A673 (cell line): Measurements from ENCODE around the gene EAF2. TPM values are rescaled to one million over a fixed set of nuclear protein-coding genes. Genes with fewer than 3 reads are reported as not detected.

ENCODE experiments used
- BruUV-seq: library from RNA; stranded (reverse); fragments of 400-500 nt; replicated peaks from 2 replicates; lab custom pipeline; 2021; lab: Mats Ljungman, UMichigan
- CTCF ChIA-PET: fragments of 300-600 bp; sonication (Branson Sonifier 250); formaldehyde crosslinking; loops from one replicate; lab custom pipeline; 2022; ENCODE audit warnings: antibody characterized with exemption; lab: Charles Lee
- POLR2A ChIA-PET: fragments of 300-600 bp; sonication (Branson Sonifier 250); formaldehyde crosslinking; loops from one replicate; lab custom pipeline; 2022; ENCODE audit warnings: antibody characterized with exemption; ENCODE audit not compliant: low non-redundant PET; lab: Charles Lee
- DNase-seq: peaks from one replicate; pipeline ENCODE4 v3.0.0-alpha.2; 2015; ENCODE audit warnings: low spot score
- H3K27ac ChIP-seq: fragments of 200-600 bp; sonication (generic); 2 replicates; pipeline ENCODE4 v1.5.1; 2016; ENCODE audit warnings: mixed run types, low read depth, mild to moderate bottlenecking, mixed read lengths, antibody characterized with exemption, low read length; ENCODE audit not compliant: poor library complexity, severe bottlenecking
- H3K27me3 ChIP-seq: fragments of 200-600 bp; sonication (generic); replicated peaks from 2 replicates; pipeline ENCODE4 v1.6.1; 2017; ENCODE audit warnings: mixed run types, low read depth, mild to moderate bottlenecking, mixed read lengths, antibody characterized with exemption, low read length; ENCODE audit not compliant: insufficient read depth, poor library complexity
- H3K36me3 ChIP-seq: fragments of 200-600 bp; sonication (generic); 2 replicates; pipeline ENCODE4 v1.6.1; 2016; ENCODE audit warnings: mixed run types, mild to moderate bottlenecking, mixed read lengths, antibody characterized with exemption, low read length; ENCODE audit not compliant: insufficient read depth, poor library complexity, severe bottlenecking
- H3K4me1 ChIP-seq: fragments of 200-600 bp; sonication (generic); 2 replicates; pipeline ENCODE4 v1.6.1; 2017; ENCODE audit warnings: mixed run types, mild to moderate bottlenecking, mixed read lengths, antibody characterized with exemption, low read length; ENCODE audit not compliant: insufficient read depth, poor library complexity, severe bottlenecking
- H3K4me3 ChIP-seq: fragments of 200-600 bp; sonication (generic); 2 replicates; pipeline ENCODE4 v1.5.1; 2016; ENCODE audit warnings: low read depth, mixed run types, mild to moderate bottlenecking, mixed read lengths, low read length; ENCODE audit not compliant: poor library complexity, severe bottlenecking
- H3K9me3 ChIP-seq: fragments of 200-600 bp; sonication (generic); 2 replicates; pipeline ENCODE4 v1.6.1; 2016; ENCODE audit warnings: mixed run types, low read depth, mild to moderate bottlenecking, mixed read lengths, antibody characterized with exemption, low read length; ENCODE audit not compliant: poor library complexity, severe bottlenecking
- CTCF ChIP-seq: fragments of 300-800, 200-600 bp; sonication (generic); conservative IDR thresholded peaks from 2 replicates; pipeline ENCODE4 v1.5.1; 2017; ENCODE audit warnings: low read depth, mild to moderate bottlenecking, antibody characterized with exemption, low read length, moderate library complexity, mixed read lengths
- EZH2 ChIP-seq: fragments of 200-600 bp; sonication (generic); IDR thresholded peaks from 2 replicates; pipeline ENCODE4 v1.6.1; 2017; ENCODE audit warnings: borderline replicate concordance, low read depth, mild to moderate bottlenecking, mixed read lengths, antibody characterized with exemption, low read length; ENCODE audit not compliant: poor library complexity, severe bottlenecking
- intact Hi-C: fragments of 100-400 bp; cut with micrococcal nuclease; formaldehyde crosslinking; loops from one replicate; pipeline ENCODE4 v1.10.0; 2022; ENCODE audit not compliant: unreplicated experiment
- total RNA-seq: library from RNA; stranded (reverse); gene quantifications from 2 replicates; pipeline ENCODE4 v1.2.3, GENCODE V29; 2021

Gene EAF2
- total RNA-seq, 1 experiment from 2014 or later = 13.1 TPM

DNA sequence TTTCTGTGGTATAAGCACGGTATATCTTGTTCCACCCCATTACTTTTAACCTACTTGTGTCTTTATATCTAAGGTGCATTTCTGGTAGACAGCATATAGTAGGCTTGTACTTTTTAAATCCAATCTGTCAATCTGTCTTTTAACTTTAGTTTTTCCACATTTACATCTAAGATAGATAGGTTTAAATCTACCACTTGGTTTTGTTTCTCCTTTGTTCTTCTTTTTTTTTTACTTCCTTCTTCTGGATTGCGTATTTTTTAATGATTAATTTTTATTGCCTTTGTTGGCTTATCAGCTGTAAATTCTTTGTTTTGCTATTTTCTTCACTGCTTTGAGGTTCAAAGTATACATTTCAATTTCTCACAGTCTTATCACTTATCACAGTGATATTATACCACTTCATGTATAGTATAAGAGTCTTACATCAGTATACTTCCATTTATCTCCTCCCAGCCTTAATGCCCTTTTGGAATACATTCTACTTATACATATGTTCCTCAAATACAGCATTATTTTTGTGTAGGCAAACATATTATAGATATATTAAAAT is 31.2 kb upstream of the EAF2 start:
- CTCF ChIA-PET = no interaction called here
- BruUV-seq = no TSS peak

GRCh38 chr3:121809249-121809648 is 25.8 kb upstream of the EAF2 start:
- BruUV-seq = no TSS peak
- no peaks in the 10 kb centered on the region for H3K4me1 ChIP-seq
- no peak overlapping the region for H3K4me3 ChIP-seq
- CTCF ChIA-PET = no interaction called here
- intact Hi-C loops = no loop called here
- no peak for TF ChIP-seq CTCF
- TF ChIP-seq EZH2 = no peak
- H3K27ac ChIP-seq = no peak overlapping the region
- no peaks in the 10 kb centered on the region for H3K9me3 ChIP-seq
- POLR2A ChIA-PET = no interaction called here
- no peak for DNase-seq
- no peaks in the 10 kb centered on the region for H3K27me3 ChIP-seq
- H3K36me3 ChIP-seq = peaks cover 32% of the 10 kb centered on the region

More for the DNA sequence above, 31.2 kb upstream of the EAF2 start:
- peaks cover 37% of the 10 kb centered on the region for H3K36me3 ChIP-seq
- H3K4me3 ChIP-seq = no peak overlapping the region
- H3K27ac ChIP-seq = no peak overlapping the region
- no peaks in the 10 kb centered on the region for H3K9me3 ChIP-seq
- intact Hi-C loops = no loop called here
- POLR2A ChIA-PET = no interaction called here
- H3K27me3 ChIP-seq = no peaks in the 10 kb centered on the region
- no peaks in the 10 kb centered on the region for H3K4me1 ChIP-seq
- DNase-seq = no peak
- no peak for TF ChIP-seq EZH2

DNA sequence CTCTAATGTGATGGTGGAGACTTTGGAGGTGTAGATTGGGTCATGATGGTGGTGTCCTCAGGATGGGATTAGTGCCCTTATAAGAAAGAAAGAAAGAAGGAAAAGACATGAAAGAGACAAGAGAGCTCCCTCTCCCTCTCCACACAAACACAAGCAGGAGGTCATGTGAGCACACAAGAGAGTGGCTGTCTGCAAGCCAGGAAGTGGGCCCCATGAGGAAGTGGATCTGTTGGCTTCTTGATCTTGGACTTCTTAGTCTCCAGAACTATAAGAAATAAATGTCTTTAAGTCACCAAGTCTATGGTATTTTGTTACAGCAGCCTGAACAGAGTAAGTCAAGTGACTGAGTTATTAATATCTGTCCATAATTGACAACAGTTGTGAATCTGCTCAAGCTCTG is 17.3 kb upstream of the EAF2 start:
- H3K4me3 ChIP-seq = no peak overlapping the region
- CTCF ChIA-PET = no interaction called here
- H3K9me3 ChIP-seq = peaks cover 4% of the 10 kb centered on the region
- H3K36me3 ChIP-seq = peaks cover 31% of the 10 kb centered on the region
- H3K27ac ChIP-seq = no peak overlapping the region
- no TSS peak for BruUV-seq
- POLR2A ChIA-PET = no interaction called here
- no peaks in the 10 kb centered on the region for H3K4me1 ChIP-seq
- TF ChIP-seq EZH2 = no peak
- intact Hi-C loops = no loop called here
- no peak for DNase-seq
- H3K27me3 ChIP-seq = no peaks in the 10 kb centered on the region

DNA sequence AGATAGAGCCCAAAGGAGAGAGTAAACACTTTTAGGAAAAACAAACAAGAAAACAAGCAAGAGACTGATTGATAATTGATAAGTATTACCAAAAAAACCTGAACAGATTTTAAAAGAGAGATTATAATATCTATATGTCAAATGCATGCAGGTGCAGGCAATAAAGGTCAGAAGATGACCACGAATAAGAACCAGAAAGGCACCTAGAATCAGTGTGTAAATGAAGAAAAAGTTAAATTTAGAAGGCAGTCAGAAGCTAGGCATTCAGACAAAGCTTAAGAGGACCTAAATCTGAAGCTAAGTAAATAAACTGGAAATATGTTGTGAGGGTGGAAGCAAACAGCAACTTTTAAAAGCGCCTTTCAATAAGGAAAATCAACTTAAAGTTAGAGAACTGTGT is 16.4 kb upstream of the EAF2 start:
- Histone ChIP-seq H3K36me3 (peaks cover 40% of the 10 kb centered on the region), H3K27ac (no peak overlapping the region), H3K9me3 (peaks cover 12% of the 10 kb centered on the region), H3K4me1 (no peaks in the 10 kb centered on the region), H3K4me3 (no peak overlapping the region), H3K27me3 (no peaks in the 10 kb centered on the region)
- intact Hi-C loops = no loop called here
- TF ChIP-seq CTCF = no peak
- TF ChIP-seq EZH2 = no peak
- no TSS peak for BruUV-seq
- DNase-seq = no peak
- ChIA-PET CTCF (no interaction called here), POLR2A (interaction anchor here (0.6 kb wide), 1 partner anchor 64 kb away, joined by 19 read pairs; no protein-coding TSS in a partner anchor)
